HUES64 (cell line): ENCODE data around the gene LZTS2.

Source experiments
- H3K27ac ChIP-seq: 2 replicates; pipeline ENCODE4 v1.7.0; 2013; ENCODE audit warnings: low read depth, low read length, inconsistent platforms
- H3K27me3 ChIP-seq: 2 replicates; pipeline ENCODE4 v1.6.1; 2013; ENCODE audit warnings: mild to moderate bottlenecking, low read length; ENCODE audit not compliant: insufficient read depth
- H3K36me3 ChIP-seq: 2 replicates; pipeline ENCODE4 v1.6.1; 2013; ENCODE audit warnings: mild to moderate bottlenecking, low read length; ENCODE audit not compliant: insufficient read depth
- H3K4me1 ChIP-seq: 2 replicates; pipeline ENCODE4 v1.6.1; 2013; ENCODE audit warnings: mild to moderate bottlenecking, low read length, moderate library complexity; ENCODE audit not compliant: insufficient read depth
- H3K4me3 ChIP-seq: 2 replicates; pipeline ENCODE4 v1.5.1; 2013; ENCODE audit warnings: mild to moderate bottlenecking, low read length, moderate library complexity
- H3K9ac ChIP-seq: 2 replicates; pipeline ENCODE4 v1.6.1; 2013; ENCODE audit warnings: mild to moderate bottlenecking, low read depth, low read length
- H3K9me3 ChIP-seq: 2 replicates; pipeline ENCODE4 v1.6.1; 2013; ENCODE audit warnings: low read depth, low read length; ENCODE audit not compliant: insufficient read depth
- WGBS: fragments of 150-250, 120-280 bp; methylation state at CpG from one replicate; pipeline ENCODE4 v1.1.7; 2013; ENCODE audit warnings: missing lambda C conversion rate; 5-methylcytosine and 5-hydroxymethylcytosine counted together

Gene LZTS2

DNA sequence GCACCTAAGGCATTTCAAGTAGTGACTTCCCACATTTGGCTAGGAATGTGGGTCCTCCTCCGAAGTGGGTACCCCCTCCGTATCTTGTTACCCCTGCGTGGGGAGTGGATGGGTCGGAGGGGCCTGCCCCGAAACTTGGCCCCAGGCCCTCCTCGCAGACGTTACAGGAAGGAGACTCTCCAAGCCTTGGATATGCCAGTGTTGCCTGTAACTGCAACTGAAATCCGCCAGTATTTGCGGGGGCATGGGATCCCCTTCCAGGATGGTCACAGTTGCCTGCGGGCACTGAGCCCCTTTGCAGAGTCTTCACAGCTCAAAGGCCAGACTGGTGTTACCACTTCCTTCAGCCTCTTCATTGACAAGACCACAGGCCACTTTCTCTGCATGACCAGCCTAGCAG is 11.4 kb upstream of the LZTS2 start:
- Histone ChIP-seq H3K36me3 (peaks cover 51% of the 10 kb centered on the region), H3K9ac (peak overlapping the region; percentile 86), H3K27ac (no peak overlapping the region), H3K27me3 (no peaks in the 10 kb centered on the region), H3K4me3 (peak overlapping the region; percentile 81), H3K9me3 (no peaks in the 10 kb centered on the region), H3K4me1 (no peaks in the 10 kb centered on the region)
- 71% methylated on average over 10 of the region's 10 CpGs for WGBS

DNA sequence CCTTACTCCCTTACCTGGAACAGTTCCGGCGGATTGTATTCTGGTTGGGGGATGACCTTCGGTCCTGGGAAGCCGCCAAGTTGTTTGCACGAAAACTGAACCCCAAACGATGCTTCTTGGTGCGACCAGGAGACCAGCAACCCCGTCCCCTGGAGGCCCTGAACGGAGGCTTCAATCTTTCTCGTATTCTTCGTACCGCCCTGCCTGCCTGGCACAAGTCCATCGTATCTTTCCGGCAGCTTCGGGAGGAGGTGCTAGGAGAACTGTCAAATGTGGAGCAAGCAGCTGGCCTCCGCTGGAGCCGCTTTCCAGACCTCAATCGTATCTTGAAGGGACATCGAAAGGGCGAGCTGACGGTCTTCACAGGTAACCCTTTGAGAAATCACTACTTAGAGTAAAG is 10.5 kb upstream of the LZTS2 start:
- H3K27me3 ChIP-seq: no peaks in the 10 kb centered on the region
- 98% methylated on average over 21 of the region's 21 CpGs for WGBS
- no peak overlapping the region for H3K9ac ChIP-seq
- H3K4me1 ChIP-seq: no peaks in the 10 kb centered on the region
- no peak overlapping the region for H3K4me3 ChIP-seq
- H3K27ac ChIP-seq: no peak overlapping the region
- peaks cover 59% of the 10 kb centered on the region for H3K36me3 ChIP-seq
- H3K9me3 ChIP-seq: no peaks in the 10 kb centered on the region

DNA sequence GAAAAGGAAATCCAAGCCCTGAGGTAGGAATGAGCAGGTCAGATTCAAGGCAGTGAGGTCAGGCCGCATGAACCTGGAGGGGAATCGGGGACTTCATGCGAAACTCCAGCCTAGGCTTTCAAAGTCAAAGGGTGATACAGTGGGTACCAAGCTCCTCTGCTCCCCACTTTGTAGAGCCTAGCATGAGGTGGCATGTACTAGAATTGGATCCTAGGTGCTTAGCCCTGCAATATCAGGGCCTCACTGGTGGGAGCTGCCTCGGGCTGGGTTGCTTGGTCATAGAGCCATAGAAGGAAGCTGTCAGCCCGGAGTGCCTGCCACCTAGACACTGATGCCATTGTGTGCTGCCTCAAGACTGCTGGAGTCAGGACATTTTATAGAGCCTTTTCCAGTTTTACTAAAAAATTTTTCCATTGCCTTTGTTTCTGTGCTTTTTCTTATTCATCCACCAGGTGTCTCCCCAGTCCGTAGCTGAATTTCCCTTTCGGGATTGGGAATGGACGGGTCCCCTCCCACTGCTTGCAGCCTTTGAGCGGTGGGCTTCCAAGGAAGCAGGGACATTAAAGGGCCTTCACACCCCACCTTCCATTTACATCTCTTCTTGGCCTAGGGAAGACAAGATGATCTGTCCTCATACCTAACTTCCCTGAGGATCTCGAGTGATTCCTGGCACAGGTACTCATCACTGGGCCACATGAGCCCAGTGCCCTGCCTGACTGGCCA is 5.5 kb upstream of the LZTS2 start:
- peaks cover 15% of the 10 kb centered on the region for H3K4me1 ChIP-seq
- no peak overlapping the region for H3K27ac ChIP-seq
- no peaks in the 10 kb centered on the region for H3K27me3 ChIP-seq
- no peak overlapping the region for H3K9ac ChIP-seq
- no peak overlapping the region for H3K4me3 ChIP-seq
- no peaks in the 10 kb centered on the region for H3K9me3 ChIP-seq
- WGBS: 64% methylated on average over 10 of the region's 10 CpGs
- peaks cover 50% of the 10 kb centered on the region for H3K36me3 ChIP-seq

GRCh38 chr10:100995181-100995580 is 4.4 kb upstream of the LZTS2 start:
- Histone ChIP-seq H3K9me3 (no peaks in the 10 kb centered on the region), H3K36me3 (peaks cover 40% of the 10 kb centered on the region), H3K4me1 (peaks cover 15% of the 10 kb centered on the region), H3K27me3 (no peaks in the 10 kb centered on the region), H3K9ac (no peak overlapping the region), H3K27ac (no peak overlapping the region), H3K4me3 (no peak overlapping the region)
- 92% methylated on average over 6 of the region's 6 CpGs for WGBS

GRCh38 chr10:100996678-100997359 is 2.8 kb upstream of the LZTS2 start:
- no peaks in the 10 kb centered on the region for H3K9me3 ChIP-seq
- no peaks in the 10 kb centered on the region for H3K27me3 ChIP-seq
- H3K27ac ChIP-seq: peak overlapping the region; percentile 90
- peak overlapping the region; percentile 86 for H3K4me3 ChIP-seq
- H3K9ac ChIP-seq: peak overlapping the region; percentile 96
- WGBS: 4% methylated on average over 45 of the region's 46 CpGs
- H3K36me3 ChIP-seq: peaks cover 25% of the 10 kb centered on the region
- H3K4me1 ChIP-seq: peaks cover 21% of the 10 kb centered on the region

DNA sequence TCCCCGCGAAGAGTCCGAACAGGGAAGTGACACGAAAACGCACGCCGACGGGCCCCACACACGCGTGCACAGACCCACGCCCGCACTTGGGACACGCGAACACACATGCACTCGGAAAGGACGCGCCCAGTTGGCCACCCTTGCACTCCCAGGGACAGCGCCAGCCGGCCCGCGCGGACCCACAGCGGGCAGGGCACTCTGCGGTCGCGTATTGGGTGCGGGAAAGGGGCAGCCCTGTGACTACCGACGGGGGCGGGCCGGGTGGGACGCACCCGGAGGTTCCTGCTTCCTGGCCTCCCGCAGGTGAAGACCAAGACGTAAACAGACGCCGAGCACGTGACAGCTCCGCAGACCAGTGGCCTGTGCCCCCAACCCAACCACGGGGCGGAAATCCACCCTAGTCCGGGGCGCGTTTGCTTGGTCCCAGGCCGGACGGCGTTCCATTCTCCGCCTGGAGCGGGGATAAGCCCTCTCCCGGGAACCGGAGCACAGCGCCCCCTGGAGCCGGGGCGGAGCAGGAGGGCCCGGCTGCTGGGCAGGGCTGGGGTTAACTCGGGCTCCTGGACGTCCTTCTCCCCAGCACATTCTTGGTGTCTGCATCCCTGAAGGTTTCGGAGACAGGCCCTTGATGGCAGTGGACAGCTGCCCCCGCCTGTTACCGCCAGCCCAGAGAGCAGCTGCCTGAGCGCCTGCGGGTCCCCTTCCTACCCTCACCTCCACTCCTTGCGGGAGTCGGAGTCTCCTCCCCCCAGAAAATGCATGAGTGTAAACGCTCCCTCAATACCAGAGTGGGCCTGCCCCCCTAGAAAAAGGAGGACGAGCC is 2.0 kb upstream of the LZTS2 start:
- Histone ChIP-seq H3K4me1 (peaks cover 21% of the 10 kb centered on the region), H3K36me3 (peaks cover 26% of the 10 kb centered on the region), H3K4me3 (peak overlapping the region; percentile 86), H3K27me3 (no peaks in the 10 kb centered on the region), H3K27ac (peak overlapping the region; percentile 90), H3K9ac (peak overlapping the region; percentile 96), H3K9me3 (no peaks in the 10 kb centered on the region)
- under 1% methylated on average over 66 of the region's 66 CpGs for WGBS

GRCh38 chr10:100998183-100998990 is 1.2 kb upstream of the LZTS2 start:
- Histone ChIP-seq H3K27ac (peak overlapping the region; percentile 90), H3K4me1 (peaks cover 21% of the 10 kb centered on the region), H3K9me3 (no peaks in the 10 kb centered on the region), H3K4me3 (peak overlapping the region; percentile 86), H3K27me3 (no peaks in the 10 kb centered on the region), H3K36me3 (peaks cover 26% of the 10 kb centered on the region), H3K9ac (peak overlapping the region; percentile 96)
- 9% methylated on average over 23 of the region's 25 CpGs for WGBS

- Histone ChIP-seq H3K9ac (peak overlapping the region; percentile 96), H3K9me3 (no peaks in the 10 kb centered on the region), H3K36me3 (peaks cover 26% of the 10 kb centered on the region), H3K4me1 (peaks cover 21% of the 10 kb centered on the region), H3K27ac (peak overlapping the region; percentile 90), H3K27me3 (no peaks in the 10 kb centered on the region), H3K4me3 (peak overlapping the region; percentile 86)
- 2% methylated on average over 83 of the region's 83 CpGs for WGBS
Observed at GRCh38 chr10:100998991-100999741, 442 bp upstream of the LZTS2 start.

DNA sequence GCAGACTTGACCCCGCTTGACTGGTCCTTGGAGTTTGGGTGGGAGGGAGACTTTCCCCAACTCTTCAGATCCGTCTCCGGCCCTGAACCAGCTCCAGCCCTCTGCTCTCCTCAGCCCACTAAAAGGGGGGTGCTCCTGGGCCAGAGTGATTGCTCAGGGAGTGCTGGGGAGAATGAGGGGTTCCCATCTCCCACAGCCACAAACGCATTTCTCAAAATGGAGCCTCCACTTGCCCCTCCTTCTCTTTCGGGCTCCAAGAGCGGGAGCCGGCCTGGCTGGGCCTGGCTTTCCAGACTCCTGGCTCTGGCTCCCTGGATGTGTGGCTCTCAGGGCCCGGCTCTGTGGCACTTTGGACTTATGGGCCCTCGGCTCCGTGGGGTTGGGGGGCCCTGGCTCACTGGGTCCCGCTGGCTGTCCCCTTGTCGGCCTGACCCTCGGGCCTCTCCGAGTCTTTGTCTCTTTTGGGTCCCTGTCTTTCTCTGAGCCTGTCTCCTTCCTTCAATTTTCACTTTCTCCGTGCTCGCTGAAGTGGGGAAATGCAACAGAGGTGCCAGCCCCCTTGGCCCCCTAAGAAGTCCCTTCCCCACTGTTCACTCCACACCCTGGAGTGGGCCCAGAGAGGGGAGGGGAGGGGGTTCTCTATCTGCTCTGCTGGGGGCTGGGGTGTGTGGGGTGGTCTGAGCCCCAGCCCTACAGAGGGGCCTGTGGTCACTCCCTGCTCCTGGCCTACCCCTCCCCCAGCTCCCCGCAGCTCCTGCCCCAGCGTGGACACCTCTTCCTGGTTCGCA is 713 bp downstream of the LZTS2 start:
- H3K4me3 ChIP-seq: peak overlapping the region; percentile 86
- peak overlapping the region; percentile 96 for H3K9ac ChIP-seq
- WGBS: 10% methylated on average over 13 of the region's 19 CpGs
- H3K4me1 ChIP-seq: peaks cover 21% of the 10 kb centered on the region
- H3K36me3 ChIP-seq: peaks cover 27% of the 10 kb centered on the region
- H3K9me3 ChIP-seq: no peaks in the 10 kb centered on the region
- H3K27ac ChIP-seq: peak overlapping the region; percentile 57
- no peaks in the 10 kb centered on the region for H3K27me3 ChIP-seq
